ENCODE data around the gene PHETA1.
"Not testable (repeated sequence)": the region's sequence is repeated elsewhere in the genome, so short reads cannot be mapped to it uniquely, and the experiment has no call there.

The PHETA1 gene

GRCh38 chr12:111335811-111336210, 33.1 kb downstream of the PHETA1 start:
- no peak overlapping the region for H3K27ac Mint-ChIP-seq (ENCODE audit: low read depth)
- no peaks in the 10 kb centered on the region for H3K9me3 Mint-ChIP-seq
- H3K36me3 Mint-ChIP-seq (ENCODE audit: insufficient read depth) = peaks cover 2% of the 10 kb centered on the region
- DNase-seq (ENCODE audit: low spot score in 2 of 2) = no peak
- H3K27me3 Mint-ChIP-seq = peaks cover 15% of the 10 kb centered on the region
- no peak for ATAC-seq (replicated peaks; ENCODE audit: extremely low read depth, poor library complexity, severe bottlenecking)
- H3K4me3 Mint-ChIP-seq = no peak overlapping the region
- H3K4me1 Mint-ChIP-seq = no peaks in the 10 kb centered on the region

- H3K27me3 Mint-ChIP-seq = peaks cover 15% of the 10 kb centered on the region
- not testable (repeated sequence) for H3K4me3 Mint-ChIP-seq; H3K27ac Mint-ChIP-seq (ENCODE audit: low read depth); H3K4me1 Mint-ChIP-seq; ATAC-seq (replicated peaks; ENCODE audit: extremely low read depth, poor library complexity, severe bottlenecking); H3K9me3 Mint-ChIP-seq; H3K36me3 Mint-ChIP-seq (ENCODE audit: insufficient read depth); DNase-seq (ENCODE audit: low spot score in 2 of 2)
Measured at GRCh38 chr12:111335301-111335700, 33.6 kb downstream of the PHETA1 start.

GRCh38 chr12:111334393-111334915, 34.4 kb downstream of the PHETA1 start:
- Mint-ChIP-seq H3K27me3 (peaks cover 17% of the 10 kb centered on the region), H3K36me3 (ENCODE audit: insufficient read depth) (peaks cover 3% of the 10 kb centered on the region), H3K4me1 (no peaks in the 10 kb centered on the region), H3K27ac (ENCODE audit: low read depth) (no peak overlapping the region), H3K9me3 (no peaks in the 10 kb centered on the region), H3K4me3 (no peak overlapping the region)
- no peak for ATAC-seq (replicated peaks; ENCODE audit: extremely low read depth, poor library complexity, severe bottlenecking)
- no peak for DNase-seq (ENCODE audit: low spot score in 2 of 2)

- ATAC-seq (replicated peaks; ENCODE audit: extremely low read depth, poor library complexity, severe bottlenecking) = no peak
- H3K27ac Mint-ChIP-seq (ENCODE audit: low read depth) = no peak overlapping the region
- DNase-seq (ENCODE audit: low spot score in 2 of 2) = no peak
- H3K9me3 Mint-ChIP-seq = no peaks in the 10 kb centered on the region
- H3K36me3 Mint-ChIP-seq (ENCODE audit: insufficient read depth) = peaks cover 11% of the 10 kb centered on the region
- H3K27me3 Mint-ChIP-seq = peaks cover 22% of the 10 kb centered on the region
- no peak overlapping the region for H3K4me3 Mint-ChIP-seq
- H3K4me1 Mint-ChIP-seq = no peaks in the 10 kb centered on the region
Measured at GRCh38 chr12:111330800-111331752, 37.8 kb downstream of the PHETA1 start.

- H3K9me3 Mint-ChIP-seq = no peaks in the 10 kb centered on the region
- ATAC-seq (replicated peaks; ENCODE audit: extremely low read depth, poor library complexity, severe bottlenecking) (no peak), DNase-seq (ENCODE audit: low spot score in 2 of 2) (no peak)
- H3K4me3 Mint-ChIP-seq = no peak overlapping the region
- H3K27ac Mint-ChIP-seq (ENCODE audit: low read depth) = no peak overlapping the region
- peaks cover 18% of the 10 kb centered on the region for H3K27me3 Mint-ChIP-seq
- H3K36me3 Mint-ChIP-seq (ENCODE audit: insufficient read depth) = peaks cover 11% of the 10 kb centered on the region
- H3K4me1 Mint-ChIP-seq = no peaks in the 10 kb centered on the region
Measured at GRCh38 chr12:111328138-111328537, 40.8 kb downstream of the PHETA1 start.

GRCh38 chr12:111327474-111327873, 41.4 kb downstream of the PHETA1 start:
- no peaks in the 10 kb centered on the region for H3K4me1 Mint-ChIP-seq
- DNase-seq (ENCODE audit: low spot score in 2 of 2) (no peak), ATAC-seq (replicated peaks; ENCODE audit: extremely low read depth, poor library complexity, severe bottlenecking) (no peak)
- peaks cover 11% of the 10 kb centered on the region for H3K36me3 Mint-ChIP-seq (ENCODE audit: insufficient read depth)
- peaks cover 11% of the 10 kb centered on the region for H3K27me3 Mint-ChIP-seq
- no peaks in the 10 kb centered on the region for H3K9me3 Mint-ChIP-seq
- no peak overlapping the region for H3K4me3 Mint-ChIP-seq
- no peak overlapping the region for H3K27ac Mint-ChIP-seq (ENCODE audit: low read depth)

- Mint-ChIP-seq H3K36me3 (ENCODE audit: insufficient read depth) (peaks cover 7% of the 10 kb centered on the region), H3K4me1 (no peaks in the 10 kb centered on the region), H3K27ac (ENCODE audit: low read depth) (no peak overlapping the region), H3K27me3 (peaks cover 1% of the 10 kb centered on the region), H3K9me3 (no peaks in the 10 kb centered on the region), H3K4me3 (no peak overlapping the region)
- ATAC-seq (replicated peaks; ENCODE audit: extremely low read depth, poor library complexity, severe bottlenecking) (no peak), DNase-seq (ENCODE audit: low spot score in 2 of 2) (no peak)
Measured at GRCh38 chr12:111322336-111323250, 46.3 kb downstream of the PHETA1 start.

- no peaks in the 10 kb centered on the region for H3K4me1 Mint-ChIP-seq
- peaks cover 14% of the 10 kb centered on the region for H3K27me3 Mint-ChIP-seq
- no peak overlapping the region for H3K4me3 Mint-ChIP-seq
- no peak for DNase-seq (ENCODE audit: low spot score in 2 of 2)
- ATAC-seq (replicated peaks; ENCODE audit: extremely low read depth, poor library complexity, severe bottlenecking) = no peak
- no peak overlapping the region for H3K27ac Mint-ChIP-seq (ENCODE audit: low read depth)
- peaks cover 1% of the 10 kb centered on the region for H3K36me3 Mint-ChIP-seq (ENCODE audit: insufficient read depth)
- H3K9me3 Mint-ChIP-seq = no peaks in the 10 kb centered on the region
Measured at GRCh38 chr12:111321317-111321716, 47.6 kb downstream of the PHETA1 start.

- DNase-seq (ENCODE audit: low spot score in 2 of 2) (no peak), ATAC-seq (replicated peaks; ENCODE audit: extremely low read depth, poor library complexity, severe bottlenecking) (no peak)
- Mint-ChIP-seq H3K4me3 (no peak overlapping the region), H3K27me3 (peaks cover 17% of the 10 kb centered on the region), H3K4me1 (no peaks in the 10 kb centered on the region), H3K36me3 (ENCODE audit: insufficient read depth) (peaks cover 1% of the 10 kb centered on the region), H3K9me3 (no peaks in the 10 kb centered on the region), H3K27ac (ENCODE audit: low read depth) (no peak overlapping the region)
Measured at GRCh38 chr12:111320258-111321050, 48.4 kb downstream of the PHETA1 start.

GRCh38 chr12:111319600-111320257, 49.2 kb downstream of the PHETA1 start:
- H3K36me3 Mint-ChIP-seq (ENCODE audit: insufficient read depth) = peaks cover 2% of the 10 kb centered on the region
- ATAC-seq (replicated peaks; ENCODE audit: extremely low read depth, poor library complexity, severe bottlenecking) (no peak), DNase-seq (ENCODE audit: low spot score in 2 of 2) (no peak)
- no peak overlapping the region for H3K4me3 Mint-ChIP-seq
- H3K9me3 Mint-ChIP-seq = no peaks in the 10 kb centered on the region
- no peak overlapping the region for H3K27ac Mint-ChIP-seq (ENCODE audit: low read depth)
- H3K4me1 Mint-ChIP-seq = no peaks in the 10 kb centered on the region
- H3K27me3 Mint-ChIP-seq = peaks cover 22% of the 10 kb centered on the region

- Mint-ChIP-seq H3K36me3 (ENCODE audit: insufficient read depth) (peaks cover 2% of the 10 kb centered on the region), H3K4me1 (peaks cover 6% of the 10 kb centered on the region), H3K4me3 (no peak overlapping the region), H3K27me3 (peaks cover 33% of the 10 kb centered on the region), H3K27ac (ENCODE audit: low read depth) (no peak overlapping the region), H3K9me3 (no peaks in the 10 kb centered on the region)
- no peak for ATAC-seq (replicated peaks; ENCODE audit: extremely low read depth, poor library complexity, severe bottlenecking)
- DNase-seq (ENCODE audit: low spot score in 2 of 2) = no peak
Measured at GRCh38 chr12:111318450-111318849, 50.4 kb downstream of the PHETA1 start.
